NCI-H774 (cell line): ENCODE data around the gene PHC3.
"Not testable (repeated sequence)": the region's sequence is repeated elsewhere in the genome, so short reads cannot be mapped to it uniquely, and the experiment has no call there.

Source experiments
- DNase-seq: peaks from one replicate; lab custom pipeline; 2025; lab: John Stamatoyannopoulos, UW

Gene PHC3

DNA sequence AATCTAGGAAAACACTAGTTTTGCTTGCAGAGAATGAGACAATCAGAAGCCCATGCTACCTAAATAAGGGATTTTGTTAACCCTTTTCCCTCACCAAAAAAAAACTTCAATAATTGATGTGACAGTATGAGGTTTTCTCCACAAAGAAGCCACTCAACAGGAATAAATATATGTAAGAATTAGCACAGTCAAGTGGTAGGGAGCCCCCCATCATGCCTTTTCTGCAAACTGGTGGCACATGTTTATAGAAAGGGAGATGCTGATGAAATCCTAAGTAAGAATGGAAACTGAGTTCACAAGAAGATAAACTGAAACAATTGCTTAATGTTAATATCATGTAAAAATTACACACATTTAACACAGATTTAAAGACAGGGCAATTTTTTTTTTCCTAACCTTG lies 51.0 kb downstream of the PHC3 start:
- no peak for DNase-seq

GRCh38 chr3:170128977-170129431 lies 52.5 kb downstream of the PHC3 start:
- DNase-seq, result no peak

DNA sequence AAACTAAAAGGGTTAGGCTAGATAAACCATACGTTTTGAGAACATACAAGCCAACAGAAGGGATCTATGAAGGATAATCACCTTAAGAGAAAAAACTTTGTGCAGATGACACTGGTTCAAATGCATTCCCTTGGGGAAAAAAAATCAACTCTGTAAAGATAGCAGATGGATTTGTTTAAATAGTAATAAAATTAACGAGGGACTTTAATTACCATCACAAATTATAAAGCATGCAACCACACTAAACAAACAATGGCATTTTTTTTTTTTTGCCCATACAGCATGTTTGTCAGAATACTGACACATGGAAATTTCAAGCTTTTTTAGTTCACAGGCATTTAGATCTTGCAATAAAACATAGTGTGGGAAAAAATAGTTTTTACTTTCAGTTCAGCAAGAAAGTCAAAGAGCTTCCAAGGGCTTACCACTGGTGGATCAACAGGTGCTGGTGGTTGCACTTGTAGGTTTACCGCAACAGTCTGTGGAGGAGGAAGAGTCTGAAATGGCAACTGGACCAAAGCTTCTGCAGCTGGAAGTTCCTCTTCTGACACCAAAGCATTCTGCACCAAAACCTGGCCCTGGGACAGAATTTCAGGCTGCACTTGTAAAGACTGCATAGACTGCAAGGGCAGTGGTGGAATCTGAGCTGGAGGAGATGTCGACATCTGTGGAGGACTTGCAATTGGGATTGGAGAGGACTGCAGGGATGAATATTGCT lies 53.1 kb downstream of the PHC3 start:
- DNase-seq, result no peak

- DNase-seq, result no peak
Measured at GRCh38 chr3:170117134-170117533, 64.4 kb downstream of the PHC3 start.

- DNase-seq, result not testable (repeated sequence)
Measured at GRCh38 chr3:170114165-170114564, 67.4 kb downstream of the PHC3 start.

DNA sequence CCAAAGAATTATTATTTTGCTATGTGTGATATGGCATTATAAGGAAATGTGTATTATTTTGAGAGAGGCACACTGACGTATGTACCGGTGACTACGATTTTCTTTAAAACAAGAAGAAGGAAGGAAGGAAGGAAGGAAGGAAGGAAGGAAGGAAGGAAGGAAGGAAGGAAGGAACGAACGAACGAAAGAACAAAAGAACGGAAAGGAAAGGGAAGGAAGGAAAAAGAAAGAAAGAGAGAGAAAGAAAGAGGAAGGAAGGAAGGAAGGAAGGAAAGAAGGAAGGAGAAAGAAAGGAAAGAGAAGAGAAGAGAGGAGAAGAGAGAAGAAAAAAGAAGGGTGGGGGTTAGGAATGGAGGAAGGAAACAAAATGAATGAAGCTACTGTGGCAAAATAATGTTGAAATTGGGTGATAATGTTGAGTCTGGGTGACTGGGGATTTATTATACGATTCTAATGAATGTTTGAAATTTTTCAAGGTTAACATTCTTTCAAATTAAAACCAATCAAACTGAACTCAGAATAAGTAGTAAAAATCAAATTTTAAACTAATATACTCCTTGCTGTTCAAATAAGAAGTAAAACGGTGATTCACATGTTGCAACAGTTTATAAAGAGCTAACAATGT lies 70.3 kb downstream of the PHC3 start:
- no peak for DNase-seq

- DNase-seq, result no peak
Measured at GRCh38 chr3:170109579-170110293, 71.8 kb downstream of the PHC3 start.

GRCh38 chr3:170108955-170109354 lies 72.6 kb downstream of the PHC3 start:
- DNase-seq, result no peak

DNA sequence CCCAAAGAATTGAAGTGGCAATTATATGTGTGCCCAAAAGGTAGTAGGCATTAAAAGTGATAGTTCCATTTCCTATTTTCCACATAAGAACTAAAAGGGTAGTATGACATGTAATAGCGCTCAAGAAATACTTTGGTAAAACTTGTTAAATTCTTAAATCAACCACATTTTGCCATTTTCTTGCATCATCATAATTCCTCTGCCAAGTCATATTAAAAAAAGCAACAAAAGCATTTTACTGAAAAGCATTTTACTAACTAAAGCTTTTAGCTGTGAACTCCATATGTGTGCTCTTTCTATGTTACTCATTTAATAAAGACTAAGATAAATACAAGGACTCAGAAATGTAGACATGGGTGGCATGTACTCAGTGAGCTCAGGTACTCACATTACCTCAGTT lies 73.6 kb downstream of the PHC3 start:
- no peak for DNase-seq

- no peak for DNase-seq
Measured at GRCh38 chr3:170102431-170102830, 79.1 kb downstream of the PHC3 start.

DNA sequence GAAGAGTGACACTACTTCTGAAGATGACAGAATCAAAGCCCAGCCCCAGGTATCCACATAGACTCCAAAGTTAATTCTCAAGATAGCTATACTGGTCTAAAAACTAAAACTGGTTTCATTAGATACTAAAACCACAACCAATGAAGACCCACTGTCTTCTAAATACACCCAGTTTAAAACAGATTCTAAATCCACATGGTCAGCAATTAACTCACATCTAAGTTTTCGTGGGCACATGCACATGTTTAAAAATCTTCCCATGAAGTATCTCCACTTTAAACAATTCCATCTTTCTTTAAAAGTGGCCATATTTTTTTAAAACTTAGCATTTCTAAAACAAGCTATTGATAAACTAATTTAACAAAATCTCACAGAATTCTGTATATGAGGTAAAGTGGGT lies 80.6 kb downstream of the PHC3 start:
- no peak for DNase-seq

DNA sequence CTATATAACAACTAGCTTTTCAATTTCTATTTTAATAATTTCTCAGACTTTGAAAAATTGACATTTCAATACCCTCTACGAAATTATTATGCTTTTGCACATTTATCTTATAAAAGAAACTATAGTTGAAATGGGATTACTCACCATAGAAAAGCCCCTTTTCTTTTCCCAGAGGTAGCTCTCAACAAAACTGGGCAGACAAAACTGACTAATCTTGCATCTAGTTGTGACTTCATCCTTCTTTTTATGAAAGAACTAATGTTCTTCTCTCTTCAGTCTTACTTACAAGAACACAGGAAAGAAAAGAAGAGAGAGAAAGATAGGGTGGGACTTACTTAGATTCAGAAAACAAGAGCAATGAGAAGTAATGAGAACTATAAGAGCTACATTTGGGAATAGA lies 82.8 kb downstream of the PHC3 start:
- DNase-seq, result no peak

GRCh38 chr3:170096342-170096741 lies 85.2 kb downstream of the PHC3 start:
- no peak for DNase-seq

- no peak for DNase-seq
Measured at GRCh38 chr3:170095771-170096170, 85.8 kb downstream of the PHC3 start.

GRCh38 chr3:170092907-170093306 lies 88.6 kb downstream of the PHC3 start:
- DNase-seq, result no peak

DNA sequence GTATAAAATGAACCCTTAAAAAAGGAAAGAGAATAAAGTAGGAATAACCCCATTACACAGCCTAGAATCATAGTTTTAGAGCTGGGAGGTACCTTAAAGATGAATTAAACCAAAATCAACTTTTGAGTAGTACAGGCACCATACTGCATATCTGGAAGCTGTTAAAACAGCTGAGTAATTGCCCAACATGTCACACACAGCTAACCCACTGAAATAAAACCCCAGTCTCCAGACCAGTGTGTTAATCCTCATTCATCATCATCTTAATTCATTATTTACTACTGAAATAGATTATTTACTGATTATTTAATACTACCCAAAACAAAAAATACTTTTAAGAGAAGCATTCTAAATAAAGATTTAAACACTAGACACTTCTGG lies 90.9 kb downstream of the PHC3 start:
- no peak for DNase-seq

GRCh38 chr3:170089862-170090600 lies 91.5 kb downstream of the PHC3 start:
- no peak for DNase-seq

DNA sequence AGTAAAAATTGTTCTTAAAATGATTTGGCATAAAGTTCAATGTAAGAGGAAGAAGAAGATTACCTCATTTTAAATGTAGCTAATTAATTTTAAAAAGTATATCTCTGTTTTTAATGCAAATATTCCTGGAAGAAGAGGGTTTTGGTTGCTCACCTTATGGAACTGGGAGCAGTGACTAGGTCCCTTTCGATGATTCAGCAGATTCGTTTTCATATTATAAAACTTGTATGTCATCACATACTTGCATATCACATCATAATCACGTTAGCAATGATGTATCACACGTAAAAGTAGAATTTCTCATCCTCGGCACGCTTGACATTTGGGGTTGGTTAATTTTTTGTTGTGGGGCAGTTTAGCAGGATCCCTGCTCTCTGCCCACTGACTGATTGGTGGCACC lies 96.1 kb downstream of the PHC3 start:
- DNase-seq, result no peak

DNA sequence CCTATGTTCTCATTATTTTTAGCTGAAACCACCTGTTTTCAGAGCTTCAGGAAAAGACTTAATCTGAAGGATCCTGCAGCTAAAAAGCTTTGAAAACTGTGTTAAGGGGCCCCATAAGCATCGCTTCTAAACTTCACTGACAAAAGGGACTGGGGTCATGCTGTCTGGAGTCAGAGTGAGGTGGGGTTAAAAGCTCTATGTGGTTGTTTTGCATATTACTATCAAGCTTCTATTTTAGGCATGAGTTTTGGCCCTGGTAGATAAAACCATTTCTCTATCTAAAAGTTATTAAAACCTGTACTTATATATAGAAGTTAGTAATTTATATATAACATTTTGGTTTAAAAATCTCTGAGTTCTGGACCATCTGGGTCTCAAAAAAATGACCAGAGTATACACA lies 98.2 kb downstream of the PHC3 start:
- DNase-seq, result no peak

DNA sequence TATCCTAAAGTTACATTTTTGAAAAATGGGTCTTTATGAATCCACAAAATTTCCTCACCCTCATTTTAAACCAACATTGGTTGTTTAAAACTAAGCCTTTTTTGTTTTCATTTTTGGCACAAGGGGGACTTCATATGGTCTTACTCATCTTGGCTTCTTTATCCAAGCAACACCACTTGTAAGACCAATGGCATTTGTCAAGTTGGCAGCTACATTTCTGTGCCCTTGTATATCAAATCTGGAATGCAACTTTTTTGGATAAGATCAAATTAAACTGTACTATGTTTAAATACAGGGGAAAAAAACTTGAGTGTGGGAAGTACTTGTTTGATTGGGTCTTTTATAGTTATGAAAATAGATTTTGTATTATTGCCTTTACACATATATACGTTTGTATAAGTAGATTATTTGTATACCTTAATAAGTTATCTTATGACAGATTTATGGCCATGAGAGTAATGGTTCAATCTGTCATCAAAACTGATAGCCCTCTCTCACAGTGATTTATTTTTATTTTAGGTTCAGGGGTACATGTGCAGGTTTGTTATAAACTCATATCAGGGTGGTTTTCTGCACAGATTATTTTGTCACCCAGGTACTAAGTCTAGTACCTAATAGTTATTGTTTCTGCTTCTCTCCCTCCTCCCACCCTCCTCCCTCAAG lies 100.3 kb downstream of the PHC3 start:
- no peak for DNase-seq

DNA sequence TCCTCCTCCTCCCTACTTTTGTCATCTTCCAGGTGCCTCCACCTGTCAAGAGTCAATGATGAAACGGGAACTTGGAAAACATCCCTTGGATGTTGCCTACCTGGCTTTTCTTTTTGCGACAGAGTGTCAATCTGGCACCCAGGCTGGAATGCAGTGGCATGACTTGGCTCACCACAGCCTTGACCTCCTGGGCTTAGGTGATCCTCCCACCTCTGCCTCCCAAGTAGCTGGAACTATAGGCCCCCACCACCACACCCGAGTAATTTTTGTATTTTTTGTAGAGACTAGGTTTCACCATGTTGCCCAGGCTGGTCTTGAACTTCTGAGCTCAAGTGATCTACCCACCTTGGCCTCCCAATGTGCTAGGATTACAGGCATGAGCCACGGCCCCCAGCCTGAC lies 100.9 kb downstream of the PHC3 start:
- no peak for DNase-seq

DNA sequence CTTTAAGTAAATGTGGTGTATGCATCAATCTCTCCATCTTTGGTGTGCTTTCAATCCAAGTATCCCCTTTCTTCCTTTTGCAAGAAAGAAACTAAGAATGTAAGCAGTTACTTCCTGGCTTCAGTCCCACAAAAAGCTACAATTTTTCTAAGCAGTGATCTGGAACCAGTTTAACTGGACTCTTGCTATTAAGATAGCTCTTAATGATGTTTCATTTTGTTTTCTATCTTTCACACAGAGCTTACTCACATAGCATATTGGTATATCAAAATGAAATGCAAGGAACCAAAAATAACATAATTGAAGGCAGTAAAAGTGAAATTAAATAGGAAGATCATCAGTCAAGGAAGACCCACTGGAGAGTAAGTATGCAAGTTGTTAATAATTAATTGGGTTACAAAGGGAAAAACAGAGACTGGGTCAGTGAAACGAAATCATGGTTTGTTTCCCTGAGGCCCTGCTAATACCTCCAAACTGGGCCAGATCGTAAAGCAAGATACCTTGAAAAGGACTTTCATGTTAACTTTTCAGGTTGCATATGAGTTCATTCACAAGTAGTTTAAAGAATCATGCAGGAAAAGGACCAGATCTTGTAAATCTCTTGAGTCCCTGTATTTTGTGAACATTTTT lies 101.9 kb downstream of the PHC3 start:
- no peak for DNase-seq
